ENCODE data around the gene MYO15B.
A peak's percentile ranks its signal among the peaks of the same experiment; 100 is the strongest.
"Not testable (repeated sequence)": the region's sequence is repeated elsewhere in the genome, so short reads cannot be mapped to it uniquely, and the experiment has no call there.

The MYO15B gene

GRCh38 chr17:75592348-75593020, 4.9 kb downstream of the MYO15B start:
- Histone ChIP-seq H3K9ac (ENCODE audit: low read length) (no peak overlapping the region), H3K79me2 (ENCODE audit: low read length) (no peaks in the 10 kb centered on the region), H2AFZ (ENCODE audit: low read length) (no peak overlapping the region), H3K4me1 (ENCODE audit: low read length) (peaks cover 4% of the 10 kb centered on the region; the same call in 1 of the 2 replicates), H3F3A (ENCODE audit: insufficient read depth, low read length) (no peaks in the 10 kb centered on the region), H3K27me3 (replicated peaks; ENCODE audit: insufficient read depth, low read length) (peaks cover 76% of the 10 kb centered on the region), H4K20me1 (ENCODE audit: insufficient read depth, low read length) (no peaks in the 10 kb centered on the region), H3K4me3 (ENCODE audit: low read length) (no peak overlapping the region), H3K4me2 (ENCODE audit: low read depth, low read length) (no peak overlapping the region), H3K9me3 (replicated peaks; ENCODE audit: insufficient read depth, low read length) (no peaks in the 10 kb centered on the region), H3K9me2 (replicated peaks; ENCODE audit: insufficient read depth, low read length) (no peaks in the 10 kb centered on the region), H3K27ac (ENCODE audit: low read length) (no peak overlapping the region), H3K36me3 (replicated peaks; ENCODE audit: insufficient read depth, low read length) (no peaks in the 10 kb centered on the region)
- TF ChIP-seq CTCF (IDR thresholded peaks at IDR 0.05; ENCODE audit: low read length) (no peak), EZH2 (optimal IDR thresholded peaks at IDR 0.05; ENCODE audit: low read depth, low read length) (no peak), EZH2phosphoT487 (IDR thresholded peaks at IDR 0.05; ENCODE audit: low read length) (no peak)
- no peak for DNase-seq

DNA sequence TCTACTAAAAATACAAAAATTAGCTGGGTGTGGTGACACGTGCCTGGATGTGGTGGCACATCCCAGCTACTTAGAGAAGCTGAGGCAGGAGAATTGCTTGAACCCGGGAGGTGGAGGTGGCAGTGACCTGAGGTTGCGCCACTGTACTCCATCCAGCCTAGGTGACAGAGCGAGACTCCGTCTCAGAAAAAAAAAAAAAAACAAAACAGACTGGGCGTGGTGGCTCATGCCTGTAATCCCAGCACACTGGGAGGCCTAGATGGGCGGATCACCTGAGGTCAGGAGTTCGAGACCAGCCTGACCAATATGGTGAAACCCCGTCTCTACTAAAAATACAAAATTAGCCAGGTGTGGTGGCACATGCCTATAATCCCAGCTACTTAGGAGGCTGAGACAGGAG, 5.8 kb downstream of the MYO15B start:
- not testable (repeated sequence) for H3F3A ChIP-seq (ENCODE audit: insufficient read depth, low read length); H3K79me2 ChIP-seq (ENCODE audit: low read length); H3K4me1 ChIP-seq (ENCODE audit: low read length); H2AFZ ChIP-seq (ENCODE audit: low read length); DNase-seq; H3K9me2 ChIP-seq (replicated peaks; ENCODE audit: insufficient read depth, low read length); H3K27ac ChIP-seq (ENCODE audit: low read length); H3K4me3 ChIP-seq (ENCODE audit: low read length); H3K36me3 ChIP-seq (replicated peaks; ENCODE audit: insufficient read depth, low read length); H3K9ac ChIP-seq (ENCODE audit: low read length); H4K20me1 ChIP-seq (ENCODE audit: insufficient read depth, low read length); H3K4me2 ChIP-seq (ENCODE audit: low read depth, low read length); H3K9me3 ChIP-seq (replicated peaks; ENCODE audit: insufficient read depth, low read length)
- peaks cover 72% of the 10 kb centered on the region for H3K27me3 ChIP-seq (replicated peaks; ENCODE audit: insufficient read depth, low read length)

DNA sequence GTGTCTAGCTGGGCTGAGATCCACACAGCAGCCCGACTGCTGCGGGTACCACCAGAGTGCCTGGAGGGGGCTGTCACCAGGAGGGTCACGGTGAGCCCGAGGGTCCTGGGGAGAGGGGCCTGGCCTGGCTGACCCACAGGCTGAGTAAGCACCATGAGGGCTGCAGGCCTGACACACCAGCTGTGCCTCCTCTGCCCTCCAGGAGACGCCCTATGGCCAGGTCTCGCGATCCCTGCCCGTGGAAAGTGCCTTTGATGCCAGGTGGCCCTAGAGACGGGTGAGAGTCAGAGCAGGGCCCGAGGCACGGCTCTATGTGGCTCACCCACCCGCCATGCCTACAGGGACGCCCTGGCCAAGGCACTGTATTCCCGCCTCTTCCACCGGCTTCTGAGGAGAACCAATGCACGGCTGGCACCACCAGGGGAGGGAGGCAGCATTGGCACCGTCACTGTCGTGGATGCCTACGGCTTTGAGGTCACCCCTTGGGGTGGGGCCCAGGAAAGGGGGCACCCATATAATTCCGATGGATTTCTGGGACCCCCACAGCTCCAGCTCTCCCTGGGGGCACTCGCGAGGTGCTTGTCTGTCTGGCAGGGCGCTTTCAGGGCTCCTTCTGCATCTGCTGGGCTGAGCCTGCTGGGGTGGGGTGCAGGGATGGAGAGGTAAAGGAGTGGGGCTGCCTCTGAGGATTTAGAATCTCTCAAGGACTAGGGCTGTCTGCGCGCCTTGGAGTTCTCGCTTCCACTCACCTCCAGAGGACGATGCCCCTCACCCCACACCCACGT, 7.1 kb downstream of the MYO15B start:
- H3K27ac ChIP-seq (ENCODE audit: low read length), result no peak overlapping the region
- no peak overlapping the region for H3K4me2 ChIP-seq (ENCODE audit: low read depth, low read length)
- peaks cover 66% of the 10 kb centered on the region for H3K27me3 ChIP-seq (replicated peaks; ENCODE audit: insufficient read depth, low read length)
- H3K9ac ChIP-seq (ENCODE audit: low read length), result no peak overlapping the region
- H3K79me2 ChIP-seq (ENCODE audit: low read length), result no peaks in the 10 kb centered on the region
- H3K36me3 ChIP-seq (replicated peaks; ENCODE audit: insufficient read depth, low read length), result no peaks in the 10 kb centered on the region
- H2AFZ ChIP-seq (ENCODE audit: low read length), result no peak overlapping the region
- no peaks in the 10 kb centered on the region for H3F3A ChIP-seq (ENCODE audit: insufficient read depth, low read length)
- H3K4me3 ChIP-seq (ENCODE audit: low read length), result no peak overlapping the region
- H3K9me2 ChIP-seq (replicated peaks; ENCODE audit: insufficient read depth, low read length), result no peaks in the 10 kb centered on the region
- no peaks in the 10 kb centered on the region for H3K9me3 ChIP-seq (replicated peaks; ENCODE audit: insufficient read depth, low read length)
- TF ChIP-seq CTCF (IDR thresholded peaks at IDR 0.05; ENCODE audit: low read length) (peak; percentile 27), EZH2phosphoT487 (IDR thresholded peaks at IDR 0.05; ENCODE audit: low read length) (no peak)
- no peak for DNase-seq
- H4K20me1 ChIP-seq (ENCODE audit: insufficient read depth, low read length), result no peaks in the 10 kb centered on the region
- no peaks in the 10 kb centered on the region for H3K4me1 ChIP-seq (ENCODE audit: low read length)

All from MM.1S (cell line).